ENCODE data around the gene UBC. TPM values are rescaled to one million over a fixed set of nuclear protein-coding genes. Genes with fewer than 3 reads are reported as not detected.
A peak's percentile ranks its signal among the peaks of the same experiment; 100 is the strongest.
"Not testable (repeated sequence)": the region's sequence is repeated elsewhere in the genome, so short reads cannot be mapped to it uniquely, and the experiment has no call there.

UBC gene
- total RNA-seq, 2 experiments from 2014 or later: 1,024 to 1,046 TPM

- POLR2A ChIA-PET: interaction anchor here (1.0 to 10.4 kb wide), 5 partner anchors 9 to 77 kb away, joined by 5 to 318 read pairs (median 6); partner anchors contain the start of gene BRI3BP
Measured at GRCh38 chr12:124917135-124917840, 2.8 kb upstream of the UBC start.

GRCh38 chr12:124916374-124917134 lies 2.1 kb upstream of the UBC start:
- Mint-ChIP-seq H3K4me1 (peaks cover 66% of the 10 kb centered on the region), H3K36me3 (peaks cover 25% of the 10 kb centered on the region), H3K27ac (peak overlapping the region; percentile 100), H3K4me3 (peak overlapping the region; percentile 100), H3K9me3 (no peaks in the 10 kb centered on the region), H3K27me3 (no peaks in the 10 kb centered on the region)
- DNase-seq (no peak), ATAC-seq (ENCODE audit: low read depth) (no peak)
- POLR2A ChIA-PET: interaction anchor here (0.8 to 10.4 kb wide), 5 partner anchors 10 to 77 kb away, joined by 3 to 318 read pairs (median 6); partner anchors contain the start of gene BRI3BP

More at GRCh38 chr12:124917135-124917840, 2.8 kb upstream of the UBC start:
- peak overlapping the region; percentile 100 for H3K4me3 Mint-ChIP-seq
- ATAC-seq (ENCODE audit: low read depth): peak; percentile 74
- H3K27me3 Mint-ChIP-seq: no peaks in the 10 kb centered on the region
- peak; percentile 83 for DNase-seq
- peaks cover 24% of the 10 kb centered on the region for H3K36me3 Mint-ChIP-seq
- H3K27ac Mint-ChIP-seq: peak overlapping the region; percentile 100
- peaks cover 74% of the 10 kb centered on the region for H3K4me1 Mint-ChIP-seq
- no peaks in the 10 kb centered on the region for H3K9me3 Mint-ChIP-seq

GRCh38 chr12:124915239-124916236 lies 1.1 kb upstream of the UBC start:
- peak overlapping the region; percentile 100 for H3K27ac Mint-ChIP-seq
- peaks cover 64% of the 10 kb centered on the region for H3K4me1 Mint-ChIP-seq
- H3K9me3 Mint-ChIP-seq: no peaks in the 10 kb centered on the region
- peaks cover 34% of the 10 kb centered on the region for H3K36me3 Mint-ChIP-seq
- H3K27me3 Mint-ChIP-seq: no peaks in the 10 kb centered on the region
- H3K4me3 Mint-ChIP-seq: peak overlapping the region; percentile 100
- POLR2A ChIA-PET: interaction anchor here (0.8 to 10.4 kb wide), 6 partner anchors 8 to 78 kb away, joined by 3 to 318 read pairs (median 28); partner anchors contain the start of gene BRI3BP
- DNase-seq (no peak), ATAC-seq (ENCODE audit: low read depth) (peak; percentile 0)

- Mint-ChIP-seq H3K27me3 (no peaks in the 10 kb centered on the region), H3K4me3 (peak overlapping the region; percentile 100), H3K27ac (peak overlapping the region; percentile 100), H3K36me3 (peaks cover 38% of the 10 kb centered on the region), H3K9me3 (no peaks in the 10 kb centered on the region), H3K4me1 (peaks cover 57% of the 10 kb centered on the region)
- POLR2A ChIA-PET: interaction anchor here (0.5 to 10.4 kb wide), 10 partner anchors 8 to 365 kb away, joined by 3 to 318 read pairs (median 8); partner anchors contain the start of gene BRI3BP
- peak; percentile 47 for ATAC-seq (ENCODE audit: low read depth)
- DNase-seq: peak; percentile 90
Measured at GRCh38 chr12:124913474-124914391, 717 bp downstream of the UBC start.

GRCh38 chr12:124912529-124913287 lies 1.7 kb downstream of the UBC start:
- Mint-ChIP-seq H3K36me3 (peaks cover 38% of the 10 kb centered on the region), H3K4me1 (peaks cover 49% of the 10 kb centered on the region), H3K4me3 (peak overlapping the region; percentile 100)
- H3K27me3 Mint-ChIP-seq; H3K27ac Mint-ChIP-seq; ATAC-seq (ENCODE audit: low read depth); DNase-seq; H3K9me3 Mint-ChIP-seq: not testable (repeated sequence)
- POLR2A ChIA-PET: interaction anchor here (2.8 to 10.4 kb wide), 2 partner anchors 10 to 25 kb away, joined by 23 to 318 read pairs; no protein-coding TSS in a partner anchor

- DNase-seq; H3K9me3 Mint-ChIP-seq; H3K27me3 Mint-ChIP-seq; H3K27ac Mint-ChIP-seq; ATAC-seq (ENCODE audit: low read depth): not testable (repeated sequence)
- H3K4me3 Mint-ChIP-seq: peak overlapping the region; percentile 57
- peaks cover 44% of the 10 kb centered on the region for H3K4me1 Mint-ChIP-seq
- POLR2A ChIA-PET: interaction anchor here (1.3 to 1.7 kb wide), 3 partner anchors 10 to 29 kb away, joined by 5 to 15 read pairs (median 8); no protein-coding TSS in a partner anchor
- H3K36me3 Mint-ChIP-seq: peaks cover 38% of the 10 kb centered on the region
Measured at GRCh38 chr12:124911521-124911920, 2.9 kb downstream of the UBC start.

GRCh38 chr12:124910561-124911478 lies 3.6 kb downstream of the UBC start:
- POLR2A ChIA-PET: interaction anchor here (0.6 to 1.7 kb wide), 6 partner anchors 8 to 29 kb away, joined by 3 to 15 read pairs (median 4); no protein-coding TSS in a partner anchor
- peak overlapping the region; percentile 20 for H3K4me3 Mint-ChIP-seq
- H3K27me3 Mint-ChIP-seq: no peaks in the 10 kb centered on the region
- H3K9me3 Mint-ChIP-seq: no peaks in the 10 kb centered on the region
- H3K27ac Mint-ChIP-seq: no peak overlapping the region
- DNase-seq (no peak), ATAC-seq (ENCODE audit: low read depth) (no peak)
- H3K36me3 Mint-ChIP-seq: peaks cover 38% of the 10 kb centered on the region
- H3K4me1 Mint-ChIP-seq: peaks cover 41% of the 10 kb centered on the region

GRCh38 chr12:124909831-124910560 lies 4.5 kb downstream of the UBC start:
- POLR2A ChIA-PET: interaction anchor here (0.6 to 1.7 kb wide), 6 partner anchors 9 to 30 kb away, joined by 3 to 15 read pairs (median 4); no protein-coding TSS in a partner anchor
- ATAC-seq (ENCODE audit: low read depth) (no peak), DNase-seq (no peak)
- peaks cover 35% of the 10 kb centered on the region for H3K4me1 Mint-ChIP-seq
- peaks cover 38% of the 10 kb centered on the region for H3K36me3 Mint-ChIP-seq
- no peaks in the 10 kb centered on the region for H3K27me3 Mint-ChIP-seq
- H3K4me3 Mint-ChIP-seq: no peak overlapping the region
- no peak overlapping the region for H3K27ac Mint-ChIP-seq
- H3K9me3 Mint-ChIP-seq: no peaks in the 10 kb centered on the region

GRCh38 chr12:124906606-124907261 lies 7.7 kb downstream of the UBC start:
- POLR2A ChIA-PET: interaction anchor here (1.0 to 2.2 kb wide), 3 partner anchors 8 to 34 kb away, joined by 5 to 17 read pairs (median 13); partner anchors contain the start of gene UBC
- ATAC-seq (ENCODE audit: low read depth) (peak; percentile 71), DNase-seq (peak; percentile 63)
- H3K27ac Mint-ChIP-seq: peak overlapping the region; percentile 47
- peaks cover 15% of the 10 kb centered on the region for H3K36me3 Mint-ChIP-seq
- H3K4me3 Mint-ChIP-seq: peak overlapping the region; percentile 20
- peaks cover 21% of the 10 kb centered on the region for H3K4me1 Mint-ChIP-seq
- H3K9me3 Mint-ChIP-seq: no peaks in the 10 kb centered on the region
- H3K27me3 Mint-ChIP-seq: no peaks in the 10 kb centered on the region

All from activated naive CD8-positive, alpha-beta T cell treated with anti-CD3 and anti-CD28 coated beads, Interleukin-2, amount 10 ng/mL, durations not matched to agents 7 days and 5 days (primary cell).